GM23338 (cell line): Measurements from ENCODE around the gene PAGE3. TPM values are rescaled to one million over a fixed set of nuclear protein-coding genes. Genes with fewer than 3 reads are reported as not detected.

Experiments used
- ATAC-seq: fragments of 200-7000 bp; cut with Tn5 transposase; 3 replicates; pipeline ENCODE4 v1.9.1; 2020
- DNase-seq: peaks from one replicate; pipeline ENCODE4 v3.0.0-alpha.2; 2015; ENCODE audit warnings: low spot score
- H2AFZ ChIP-seq: fragments of 200-600 bp; sonication (generic); 2 replicates; pipeline ENCODE4 v1.8.0; 2016; ENCODE audit warnings: antibody characterized with exemption, mild to moderate bottlenecking, moderate library complexity
- H3F3A ChIP-seq: fragments of 200-600 bp; sonication (generic); replicated peaks from 2 replicates; pipeline ENCODE4 v1.8.0; 2017; ENCODE audit warnings: antibody characterized with exemption, mixed run types, low read depth
- H3K27ac ChIP-seq: fragments of 200-600 bp; sonication (generic); 2 replicates; pipeline ENCODE4 v1.6.1; 2016; ENCODE audit warnings: low read depth
- H3K27me3 ChIP-seq: fragments of 200-600 bp; sonication (generic); 2 replicates; pipeline ENCODE4 v1.8.0; 2016; ENCODE audit warnings: mild to moderate bottlenecking, mixed run types, moderate library complexity; ENCODE audit not compliant: insufficient read depth
- H3K36me3 ChIP-seq: fragments of 200-600 bp; sonication (generic); 2 replicates; pipeline ENCODE4 v1.8.0; 2016; ENCODE audit warnings: mild to moderate bottlenecking; ENCODE audit not compliant: insufficient read depth
- H3K4me1 ChIP-seq: fragments of 200-600 bp; sonication (generic); 2 replicates; pipeline ENCODE4 v1.8.0; 2016; ENCODE audit warnings: mild to moderate bottlenecking, moderate library complexity; ENCODE audit not compliant: insufficient read depth
- H3K4me2 ChIP-seq: fragments of 200-600 bp; sonication (generic); 2 replicates; pipeline ENCODE4 v1.7.1; 2017; ENCODE audit warnings: mixed run types
- H3K4me3 ChIP-seq: fragments of 200-600 bp; sonication (generic); 2 replicates; pipeline ENCODE4 v1.6.1; 2016; ENCODE audit warnings: mixed run types
- H3K79me2 ChIP-seq: fragments of 200-600 bp; sonication (generic); replicated peaks from 2 replicates; pipeline ENCODE4 v1.8.0; 2017; ENCODE audit warnings: mild to moderate bottlenecking; ENCODE audit not compliant: insufficient read depth
- H3K9me2 ChIP-seq: fragments of 200-600 bp; sonication (generic); 2 replicates; pipeline ENCODE4 v1.8.0; 2017; ENCODE audit not compliant: insufficient read depth
- H4K20me1 ChIP-seq: fragments of 200-600 bp; sonication (generic); replicated peaks from 2 replicates; pipeline ENCODE4 v1.8.0; 2017; ENCODE audit warnings: mild to moderate bottlenecking; ENCODE audit not compliant: insufficient read depth
- H3K27ac Mint-ChIP-seq: 2 replicates; pipeline ENCODE4 v1.8.0; 2020; ENCODE audit warnings: inconsistent platforms, mild to moderate bottlenecking, moderate library complexity, mixed read lengths
- H3K27me3 Mint-ChIP-seq: 3 replicates; pipeline ENCODE4 v1.8.0; 2022; ENCODE audit warnings: low read depth, mild to moderate bottlenecking, moderate library complexity, mixed read lengths, inconsistent platforms; ENCODE audit not compliant: insufficient read depth, poor library complexity
- H3K36me3 Mint-ChIP-seq: 3 replicates; pipeline ENCODE4 v1.8.0; 2021; ENCODE audit warnings: low read depth, mild to moderate bottlenecking, inconsistent platforms, moderate library complexity, mixed read lengths
- H3K4me1 Mint-ChIP-seq: 3 replicates; pipeline ENCODE4 v1.8.0; 2020; ENCODE audit warnings: mild to moderate bottlenecking, inconsistent platforms, mixed read lengths
- H3K4me3 Mint-ChIP-seq: 3 replicates; pipeline ENCODE4 v1.8.0; 2021; ENCODE audit warnings: moderate library complexity, mild to moderate bottlenecking, inconsistent platforms, mixed read lengths
- H3K9me3 Mint-ChIP-seq: 3 replicates; pipeline ENCODE4 v1.8.0; 2020; ENCODE audit warnings: moderate library complexity, mild to moderate bottlenecking, inconsistent platforms, mixed read lengths
- EZH2phosphoT487 ChIP-seq: fragments of 200-600 bp; sonication (generic); IDR thresholded peaks from one replicate; pipeline ENCODE4 v1.8.1; 2018; ENCODE audit warnings: antibody characterized with exemption; ENCODE audit not compliant: unreplicated experiment
- JUNB ChIP-seq: IDR thresholded peaks from one replicate; pipeline ENCODE4 v1.6.1; 2016; ENCODE audit warnings: antibody characterized with exemption; ENCODE audit not compliant: unreplicated experiment
- NANOG ChIP-seq: IDR thresholded peaks from 2 replicates; pipeline ENCODE4 v1.6.1; 2016; ENCODE audit warnings: antibody characterized with exemption, borderline replicate concordance
- POLR2AphosphoS5 ChIP-seq: IDR thresholded peaks from 2 replicates; pipeline ENCODE4 v1.6.1; 2016; ENCODE audit warnings: antibody characterized with exemption, low read depth
- STAT1 ChIP-seq: IDR thresholded peaks from one replicate; pipeline ENCODE4 v1.6.1; 2016; ENCODE audit warnings: antibody characterized with exemption; ENCODE audit not compliant: unreplicated experiment
- ZNF331 ChIP-seq: fragments of 250-450 bp; sonication (Bioruptor Pico); IDR thresholded peaks from 2 replicates; pipeline ENCODE4 v1.5.0; 2020; ENCODE audit warnings: low read depth, mild to moderate bottlenecking, moderate library complexity
- polyA plus RNA-seq: library from polyadenylated mRNA; unstranded; fragments of >200 nt; fragmentation: Nextera tagmentation; extraction: Ambion mirVana; gene quantifications from 2 replicates; pipeline ENCODE4 v1.2.1, GENCODE V29; 2016
- total RNA-seq: library from RNA; depleted of rRNA; stranded (reverse); fragments of >200 nt; shearing (Covaris generic); gene quantifications from 2 replicates; pipeline ENCODE4 v1.2.3, GENCODE V29; 2014
- TF ChIP-seq, protein P1 (sequence below): fragments of 250-450 bp; sonication (Bioruptor Pico); IDR thresholded peaks from 2 replicates; pipeline ENCODE4 v1.5.0; 2020; ENCODE audit warnings: mild to moderate bottlenecking, moderate library complexity
- TF ChIP-seq, protein P2 (sequence below): IDR thresholded peaks from 2 replicates; pipeline ENCODE4 v1.6.1; 2016; ENCODE audit warnings: antibody characterized with exemption

Gene PAGE3
- total and polyA plus RNA-seq, 2 experiments from 2014 or later = not detected

DNA sequence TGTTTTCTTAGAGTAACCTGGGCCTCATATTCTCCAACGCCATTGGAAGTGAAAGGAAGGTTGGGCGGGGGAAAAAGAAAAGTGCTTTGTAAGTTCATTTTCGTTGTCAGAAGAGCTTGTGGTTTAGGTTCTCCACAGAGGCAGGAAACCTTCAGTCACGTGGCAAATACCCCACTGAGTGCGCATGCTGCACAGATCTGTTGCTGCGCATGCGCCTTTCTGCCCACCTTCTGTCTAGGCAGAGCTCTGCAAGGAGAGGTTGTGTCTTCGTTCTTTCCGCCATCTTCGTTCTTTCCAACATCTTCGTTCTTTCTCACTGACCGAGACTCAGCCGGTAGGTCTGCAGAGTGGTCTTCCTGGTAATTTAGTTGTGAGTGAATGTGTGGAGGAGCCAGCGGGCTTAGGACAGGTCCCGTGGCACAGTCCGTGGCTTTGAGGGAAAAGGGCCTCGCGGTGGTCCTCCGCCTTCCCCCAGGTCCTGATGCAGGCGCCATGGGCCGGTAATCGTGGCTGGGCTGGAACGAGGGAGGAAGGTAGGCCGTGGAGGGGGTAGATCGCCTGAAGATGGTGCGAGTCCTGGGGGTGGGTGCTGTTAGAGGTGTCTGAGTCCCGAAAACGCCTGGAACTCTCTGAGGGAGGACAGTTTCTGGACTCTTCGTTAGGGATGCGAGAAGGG, 44.5 kb downstream of the PAGE3 start, which contains the start of gene PAGE5 (continued):
- TF ChIP-seq, protein P1, sequence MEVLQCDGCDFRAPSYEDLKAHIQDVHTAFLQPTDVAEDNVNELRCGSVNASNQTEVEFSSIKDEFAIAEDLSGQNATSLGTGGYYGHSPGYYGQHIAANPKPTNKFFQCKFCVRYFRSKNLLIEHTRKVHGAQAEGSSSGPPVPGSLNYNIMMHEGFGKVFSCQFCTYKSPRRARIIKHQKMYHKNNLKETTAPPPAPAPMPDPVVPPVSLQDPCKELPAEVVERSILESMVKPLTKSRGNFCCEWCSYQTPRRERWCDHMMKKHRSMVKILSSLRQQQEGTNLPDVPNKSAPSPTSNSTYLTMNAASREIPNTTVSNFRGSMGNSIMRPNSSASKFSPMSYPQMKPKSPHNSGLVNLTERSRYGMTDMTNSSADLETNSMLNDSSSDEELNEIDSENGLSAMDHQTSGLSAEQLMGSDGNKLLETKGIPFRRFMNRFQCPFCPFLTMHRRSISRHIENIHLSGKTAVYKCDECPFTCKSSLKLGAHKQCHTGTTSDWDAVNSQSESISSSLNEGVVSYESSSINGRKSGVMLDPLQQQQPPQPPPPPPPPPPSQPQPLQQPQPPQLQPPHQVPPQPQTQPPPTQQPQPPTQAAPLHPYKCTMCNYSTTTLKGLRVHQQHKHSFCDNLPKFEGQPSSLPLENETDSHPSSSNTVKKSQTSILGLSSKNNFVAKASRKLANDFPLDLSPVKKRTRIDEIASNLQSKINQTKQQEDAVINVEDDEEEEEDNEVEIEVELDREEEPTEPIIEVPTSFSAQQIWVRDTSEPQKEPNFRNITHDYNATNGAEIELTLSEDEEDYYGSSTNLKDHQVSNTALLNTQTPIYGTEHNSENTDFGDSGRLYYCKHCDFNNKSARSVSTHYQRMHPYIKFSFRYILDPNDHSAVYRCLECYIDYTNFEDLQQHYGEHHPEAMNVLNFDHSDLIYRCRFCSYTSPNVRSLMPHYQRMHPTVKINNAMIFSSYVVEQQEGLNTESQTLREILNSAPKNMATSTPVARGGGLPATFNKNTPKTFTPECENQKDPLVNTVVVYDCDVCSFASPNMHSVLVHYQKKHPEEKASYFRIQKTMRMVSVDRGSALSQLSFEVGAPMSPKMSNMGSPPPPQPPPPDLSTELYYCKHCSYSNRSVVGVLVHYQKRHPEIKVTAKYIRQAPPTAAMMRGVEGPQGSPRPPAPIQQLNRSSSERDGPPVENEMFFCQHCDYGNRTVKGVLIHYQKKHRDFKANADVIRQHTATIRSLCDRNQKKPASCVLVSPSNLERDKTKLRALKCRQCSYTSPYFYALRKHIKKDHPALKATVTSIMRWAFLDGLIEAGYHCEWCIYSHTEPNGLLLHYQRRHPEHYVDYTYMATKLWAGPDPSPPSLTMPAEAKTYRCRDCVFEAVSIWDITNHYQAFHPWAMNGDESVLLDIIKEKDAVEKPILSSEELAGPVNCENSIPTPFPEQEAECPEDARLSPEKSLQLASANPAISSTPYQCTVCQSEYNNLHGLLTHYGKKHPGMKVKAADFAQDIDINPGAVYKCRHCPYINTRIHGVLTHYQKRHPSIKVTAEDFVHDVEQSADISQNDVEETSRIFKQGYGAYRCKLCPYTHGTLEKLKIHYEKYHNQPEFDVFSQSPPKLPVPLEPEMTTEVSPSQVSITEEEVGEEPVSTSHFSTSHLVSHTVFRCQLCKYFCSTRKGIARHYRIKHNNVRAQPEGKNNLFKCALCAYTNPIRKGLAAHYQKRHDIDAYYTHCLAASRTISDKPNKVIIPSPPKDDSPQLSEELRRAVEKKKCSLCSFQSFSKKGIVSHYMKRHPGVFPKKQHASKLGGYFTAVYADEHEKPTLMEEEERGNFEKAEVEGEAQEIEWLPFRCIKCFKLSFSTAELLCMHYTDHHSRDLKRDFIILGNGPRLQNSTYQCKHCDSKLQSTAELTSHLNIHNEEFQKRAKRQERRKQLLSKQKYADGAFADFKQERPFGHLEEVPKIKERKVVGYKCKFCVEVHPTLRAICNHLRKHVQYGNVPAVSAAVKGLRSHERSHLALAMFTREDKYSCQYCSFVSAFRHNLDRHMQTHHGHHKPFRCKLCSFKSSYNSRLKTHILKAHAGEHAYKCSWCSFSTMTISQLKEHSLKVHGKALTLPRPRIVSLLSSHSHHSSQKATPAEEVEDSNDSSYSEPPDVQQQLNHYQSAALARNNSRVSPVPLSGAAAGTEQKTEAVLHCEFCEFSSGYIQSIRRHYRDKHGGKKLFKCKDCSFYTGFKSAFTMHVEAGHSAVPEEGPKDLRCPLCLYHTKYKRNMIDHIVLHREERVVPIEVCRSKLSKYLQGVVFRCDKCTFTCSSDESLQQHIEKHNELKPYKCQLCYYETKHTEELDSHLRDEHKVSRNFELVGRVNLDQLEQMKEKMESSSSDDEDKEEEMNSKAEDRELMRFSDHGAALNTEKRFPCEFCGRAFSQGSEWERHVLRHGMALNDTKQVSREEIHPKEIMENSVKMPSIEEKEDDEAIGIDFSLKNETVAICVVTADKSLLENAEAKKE (CRISPR knock-in tag) = no peak
- TF ChIP-seq, protein P2, sequence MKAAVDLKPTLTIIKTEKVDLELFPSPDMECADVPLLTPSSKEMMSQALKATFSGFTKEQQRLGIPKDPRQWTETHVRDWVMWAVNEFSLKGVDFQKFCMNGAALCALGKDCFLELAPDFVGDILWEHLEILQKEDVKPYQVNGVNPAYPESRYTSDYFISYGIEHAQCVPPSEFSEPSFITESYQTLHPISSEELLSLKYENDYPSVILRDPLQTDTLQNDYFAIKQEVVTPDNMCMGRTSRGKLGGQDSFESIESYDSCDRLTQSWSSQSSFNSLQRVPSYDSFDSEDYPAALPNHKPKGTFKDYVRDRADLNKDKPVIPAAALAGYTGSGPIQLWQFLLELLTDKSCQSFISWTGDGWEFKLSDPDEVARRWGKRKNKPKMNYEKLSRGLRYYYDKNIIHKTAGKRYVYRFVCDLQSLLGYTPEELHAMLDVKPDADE = no peak
- no peak for TF ChIP-seq POLR2AphosphoS5
- TF ChIP-seq NANOG = no peak

DNA sequence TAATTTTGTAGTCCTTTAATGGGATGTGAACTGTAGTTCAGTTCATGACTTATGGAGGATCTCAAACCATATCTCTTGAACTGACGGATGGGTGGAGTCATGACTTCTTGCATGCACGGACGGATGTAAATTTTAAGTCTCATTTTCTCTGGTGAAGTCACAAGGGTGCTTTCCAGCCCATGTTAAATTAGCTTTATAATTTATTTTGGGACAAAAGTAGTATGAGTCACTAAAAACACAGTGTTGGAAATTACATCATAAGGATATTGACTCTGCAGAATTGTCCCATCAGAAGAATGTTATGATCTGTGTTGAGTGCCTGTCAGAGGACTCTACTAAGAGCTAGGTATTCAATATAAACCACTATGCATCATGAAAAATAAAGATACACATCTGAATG, 51.3 kb downstream of the PAGE3 start:
- H3K27me3 Mint-ChIP-seq = no peaks in the 10 kb centered on the region
- no peaks in the 10 kb centered on the region for H3K4me1 Mint-ChIP-seq
- Histone ChIP-seq H3K4me2 (no peak overlapping the region), H3K27me3 (no peaks in the 10 kb centered on the region), H3K79me2 (no peaks in the 10 kb centered on the region), H2AFZ (no peak overlapping the region), H3K9me2 (no peaks in the 10 kb centered on the region), H4K20me1 (no peaks in the 10 kb centered on the region), H3K27ac (no peak overlapping the region), H3F3A (no peaks in the 10 kb centered on the region), H3K36me3 (no peaks in the 10 kb centered on the region), H3K4me1 (no peaks in the 10 kb centered on the region), H3K4me3 (no peak overlapping the region)
- H3K27ac Mint-ChIP-seq = no peak overlapping the region
- H3K9me3 Mint-ChIP-seq = peaks cover 57% of the 10 kb centered on the region
- no peak overlapping the region for H3K4me3 Mint-ChIP-seq
- no peaks in the 10 kb centered on the region for H3K36me3 Mint-ChIP-seq
- DNase-seq (no peak), ATAC-seq (no peak)
- TF ChIP-seq EZH2phosphoT487 (no peak), ZNF331 (no peak), JUNB (no peak), POLR2AphosphoS5 (no peak), NANOG (no peak), STAT1 (no peak)
- TF ChIP-seq, protein P1 (CRISPR knock-in tag) = no peak
